Upper lobe of right lung (tissue), 1 donor: ENCODE data around the gene KIAA1614. TPM values are rescaled to one million over a fixed set of nuclear protein-coding genes. Genes with fewer than 3 reads are reported as not detected.

Experiments used
- ATAC-seq: fragments of 200-7000 bp; cut with Tn5 transposase; one replicate; pipeline ENCODE4 v1.9.1; 2020; ENCODE audit warnings: mild to moderate bottlenecking, moderate library complexity
- DNase-seq: peaks from one replicate; pipeline ENCODE4 v3.0.0-alpha.2; 2020
- H3K27ac ChIP-seq: fragments of 200-600 bp; one replicate; pipeline ENCODE4 v1.8.0; 2022
- H3K27me3 ChIP-seq: fragments of 200-600 bp; one replicate; pipeline ENCODE4 v1.8.0; 2022; ENCODE audit warnings: mild to moderate bottlenecking
- H3K36me3 ChIP-seq: fragments of 200-600 bp; one replicate; pipeline ENCODE4 v1.8.0; 2022
- H3K4me1 ChIP-seq: fragments of 200-600 bp; one replicate; pipeline ENCODE4 v1.8.0; 2022
- H3K4me3 ChIP-seq: fragments of 200-600 bp; one replicate; pipeline ENCODE4 v1.8.0; 2022; ENCODE audit warnings: mild to moderate bottlenecking
- H3K9me3 ChIP-seq: fragments of 200-600 bp; one replicate; pipeline ENCODE4 v1.8.0; 2022
- intact Hi-C: fragments of 100-400 bp; cut with DNase I; formaldehyde crosslinking; loops from one replicate; pipeline ENCODE4 v1.11.0; 2022
- total RNA-seq: library from RNA; stranded (reverse); fragmentation: NEBNext Ultra II Directional; extraction: Animal tissue kit (Norgen Biotek cat#: 25700); gene quantifications from one replicate; pipeline ENCODE4 v1.2.1, GENCODE V29; 2021
- TF ChIP-seq, protein P1 (sequence below): fragments of 200-600 bp; IDR thresholded peaks from one replicate; pipeline ENCODE4 v1.8.0; 2022; ENCODE audit warnings: antibody characterized with exemption
- donor health status: DM: no; HTN: yes; CAD: no; lungs with severe emphysema.

The KIAA1614 gene
- total RNA-seq, 1 donor from 2014 or later: 5.5 TPM

GRCh38 chr1:180916012-180916770 lies 3.5 kb downstream of the KIAA1614 start:
- no peaks in the 10 kb centered on the region for H3K4me1 ChIP-seq
- intact Hi-C loops: no loop called here
- no peaks in the 10 kb centered on the region for H3K36me3 ChIP-seq
- TF ChIP-seq, protein P1, sequence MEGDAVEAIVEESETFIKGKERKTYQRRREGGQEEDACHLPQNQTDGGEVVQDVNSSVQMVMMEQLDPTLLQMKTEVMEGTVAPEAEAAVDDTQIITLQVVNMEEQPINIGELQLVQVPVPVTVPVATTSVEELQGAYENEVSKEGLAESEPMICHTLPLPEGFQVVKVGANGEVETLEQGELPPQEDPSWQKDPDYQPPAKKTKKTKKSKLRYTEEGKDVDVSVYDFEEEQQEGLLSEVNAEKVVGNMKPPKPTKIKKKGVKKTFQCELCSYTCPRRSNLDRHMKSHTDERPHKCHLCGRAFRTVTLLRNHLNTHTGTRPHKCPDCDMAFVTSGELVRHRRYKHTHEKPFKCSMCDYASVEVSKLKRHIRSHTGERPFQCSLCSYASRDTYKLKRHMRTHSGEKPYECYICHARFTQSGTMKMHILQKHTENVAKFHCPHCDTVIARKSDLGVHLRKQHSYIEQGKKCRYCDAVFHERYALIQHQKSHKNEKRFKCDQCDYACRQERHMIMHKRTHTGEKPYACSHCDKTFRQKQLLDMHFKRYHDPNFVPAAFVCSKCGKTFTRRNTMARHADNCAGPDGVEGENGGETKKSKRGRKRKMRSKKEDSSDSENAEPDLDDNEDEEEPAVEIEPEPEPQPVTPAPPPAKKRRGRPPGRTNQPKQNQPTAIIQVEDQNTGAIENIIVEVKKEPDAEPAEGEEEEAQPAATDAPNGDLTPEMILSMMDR: no peak
- no peak overlapping the region for H3K27ac ChIP-seq
- ATAC-seq (no peak), DNase-seq (peak; percentile 61)
- peaks cover 7% of the 10 kb centered on the region for H3K27me3 ChIP-seq
- H3K4me3 ChIP-seq: no peak overlapping the region
- no peaks in the 10 kb centered on the region for H3K9me3 ChIP-seq

- peak; percentile 48 for DNase-seq
- ATAC-seq: no peak
- H3K9me3 ChIP-seq: no peaks in the 10 kb centered on the region
- H3K27me3 ChIP-seq: peaks cover 3% of the 10 kb centered on the region
- intact Hi-C loops: no loop called here
- H3K36me3 ChIP-seq: no peaks in the 10 kb centered on the region
- H3K4me3 ChIP-seq: no peak overlapping the region
- H3K4me1 ChIP-seq: no peaks in the 10 kb centered on the region
- TF ChIP-seq, protein P1: no peak
- H3K27ac ChIP-seq: no peak overlapping the region
Measured at GRCh38 chr1:180916771-180917170, 4.1 kb downstream of the KIAA1614 start.

DNA sequence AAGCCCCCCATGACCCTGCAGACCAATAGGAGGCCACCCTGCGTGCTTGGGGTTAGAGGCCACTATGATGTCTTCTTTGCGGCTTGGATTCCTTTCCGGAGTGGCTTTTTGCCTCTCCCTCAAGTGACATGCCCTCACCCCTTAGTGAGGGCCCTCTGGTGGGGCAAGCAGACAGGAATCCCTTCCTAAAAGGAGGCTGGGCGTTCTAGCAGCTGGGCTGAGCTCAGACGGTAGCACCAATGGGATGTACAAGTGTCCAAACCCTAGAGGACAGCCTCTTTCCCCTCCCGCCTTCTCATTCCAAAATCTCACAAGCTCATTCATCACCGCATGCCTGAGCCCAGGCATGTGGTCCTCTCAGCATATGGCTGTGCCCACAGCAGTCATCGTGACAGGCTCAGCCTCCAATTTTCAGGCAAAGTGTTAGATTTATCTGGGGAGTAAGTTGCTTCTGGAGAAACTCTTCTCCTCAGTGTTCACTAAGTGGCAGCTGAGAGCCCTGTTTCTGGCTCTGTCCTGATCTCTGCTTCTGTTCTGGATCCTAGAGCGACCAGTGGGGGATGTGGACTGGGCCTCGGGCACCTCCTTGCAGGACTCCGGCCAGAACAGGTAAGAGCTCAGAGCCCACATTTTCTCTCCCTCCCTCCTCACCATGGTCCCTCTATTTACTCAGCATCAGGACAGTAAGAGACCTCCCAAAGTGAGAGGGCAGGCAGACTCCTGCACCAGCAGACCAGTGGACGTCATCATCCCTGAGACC lies 4.8 kb downstream of the KIAA1614 start:
- H3K4me3 ChIP-seq: no peak overlapping the region
- H3K27me3 ChIP-seq: no peaks in the 10 kb centered on the region
- intact Hi-C loops: no loop called here
- ATAC-seq (no peak), DNase-seq (peak; percentile 44)
- H3K4me1 ChIP-seq: no peaks in the 10 kb centered on the region
- TF ChIP-seq, protein P1: no peak
- no peaks in the 10 kb centered on the region for H3K9me3 ChIP-seq
- no peak overlapping the region for H3K27ac ChIP-seq
- H3K36me3 ChIP-seq: no peaks in the 10 kb centered on the region

GRCh38 chr1:180918519-180918918 lies 5.8 kb downstream of the KIAA1614 start:
- Histone ChIP-seq H3K9me3 (no peaks in the 10 kb centered on the region), H3K27me3 (no peaks in the 10 kb centered on the region), H3K4me3 (no peak overlapping the region), H3K4me1 (no peaks in the 10 kb centered on the region), H3K36me3 (no peaks in the 10 kb centered on the region), H3K27ac (no peak overlapping the region)
- no peak for ATAC-seq
- intact Hi-C loops: no loop called here
- TF ChIP-seq, protein P1: no peak
- DNase-seq: peak; percentile 30

DNA sequence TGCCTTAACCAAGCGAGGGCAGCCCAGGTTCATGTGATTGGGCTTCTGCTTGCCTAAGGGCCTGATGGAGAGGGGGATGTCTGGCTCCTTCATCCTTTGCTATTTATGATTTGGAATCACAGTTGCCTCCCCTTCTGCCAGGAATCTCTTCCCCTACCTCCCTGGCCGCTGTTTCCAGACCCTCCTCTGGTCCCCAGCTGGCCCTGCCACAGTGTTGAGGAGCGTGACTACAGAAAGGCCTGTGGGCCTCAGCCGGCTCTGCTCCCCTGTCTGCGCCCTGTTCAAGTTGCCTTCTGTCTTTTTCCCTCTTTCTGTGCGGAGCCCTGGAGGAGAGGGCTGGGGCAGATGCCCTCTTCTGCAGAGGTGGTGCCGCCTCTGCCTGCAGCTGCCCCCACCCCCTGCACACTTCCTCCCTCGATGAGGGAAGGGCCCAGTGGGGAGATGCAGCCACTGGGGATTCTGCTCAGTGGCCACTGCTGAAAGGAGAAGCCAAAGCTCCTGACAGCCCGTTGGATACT lies 6.5 kb downstream of the KIAA1614 start:
- TF ChIP-seq, protein P1: no peak
- Histone ChIP-seq H3K9me3 (no peaks in the 10 kb centered on the region), H3K4me1 (no peaks in the 10 kb centered on the region), H3K27ac (no peak overlapping the region), H3K36me3 (no peaks in the 10 kb centered on the region), H3K4me3 (no peak overlapping the region), H3K27me3 (no peaks in the 10 kb centered on the region)
- DNase-seq: peak; percentile 54
- no peak for ATAC-seq
- intact Hi-C loops: no loop called here
